GM23248 (cell line): ENCODE measurements around the gene NDUFB3. TPM values are rescaled to one million over a fixed set of nuclear protein-coding genes. Genes with fewer than 3 reads are reported as not detected.
"Not testable (repeated sequence)": the region's sequence is repeated elsewhere in the genome, so short reads cannot be mapped to it uniquely, and the experiment has no call there.

Experiments used
- DNase-seq: peaks from one replicate; pipeline ENCODE4 v3.0.0-alpha.2; 2015
- H2AFZ ChIP-seq: fragments of 200-600 bp; sonication (generic); 2 replicates; pipeline ENCODE4 v1.6.1; 2016; ENCODE audit warnings: antibody characterized with exemption
- H3F3A ChIP-seq: fragments of 200-600 bp; sonication (generic); 2 replicates; pipeline ENCODE4 v1.6.1; 2016; ENCODE audit warnings: mild to moderate bottlenecking, antibody characterized with exemption, mixed run types; ENCODE audit not compliant: insufficient read depth
- H3K27ac ChIP-seq: fragments of 200-600 bp; sonication (generic); 2 replicates; pipeline ENCODE4 v1.5.1; 2016; ENCODE audit warnings: mild to moderate bottlenecking
- H3K27me3 ChIP-seq: fragments of 200-600 bp; sonication (generic); replicated peaks from 2 replicates; pipeline ENCODE4 v1.6.1; 2016; ENCODE audit warnings: mild to moderate bottlenecking; ENCODE audit not compliant: insufficient read depth
- H3K36me3 ChIP-seq: fragments of 200-600 bp; sonication (generic); 2 replicates; pipeline ENCODE4 v1.6.1; 2016; ENCODE audit warnings: low read depth, mild to moderate bottlenecking
- H3K4me1 ChIP-seq: fragments of 200-600 bp; sonication (generic); 2 replicates; pipeline ENCODE4 v1.6.1; 2016; ENCODE audit warnings: mild to moderate bottlenecking; ENCODE audit not compliant: insufficient read depth
- H3K4me2 ChIP-seq: fragments of 200-600 bp; sonication (generic); one replicate; pipeline ENCODE4 v1.6.1; 2016; ENCODE audit warnings: mild to moderate bottlenecking; ENCODE audit not compliant: unreplicated experiment
- H3K4me3 ChIP-seq: fragments of 200-600 bp; sonication (generic); 2 replicates; pipeline ENCODE4 v1.5.1; 2016; ENCODE audit warnings: mild to moderate bottlenecking
- H3K79me2 ChIP-seq: fragments of 200-600 bp; sonication (generic); 2 replicates; pipeline ENCODE4 v1.6.1; 2016; ENCODE audit warnings: mild to moderate bottlenecking; ENCODE audit not compliant: insufficient read depth
- H3K9ac ChIP-seq: fragments of 200-600 bp; sonication (generic); 2 replicates; pipeline ENCODE4 v1.6.1; 2016; ENCODE audit warnings: mild to moderate bottlenecking
- H3K9me2 ChIP-seq: fragments of 200-600 bp; sonication (generic); 2 replicates; pipeline ENCODE4 v1.6.1; 2016; ENCODE audit warnings: mixed run types, mild to moderate bottlenecking, moderate library complexity; ENCODE audit not compliant: insufficient read depth
- H3K9me3 ChIP-seq: fragments of 200-600 bp; sonication (generic); one replicate; pipeline ENCODE4 v1.6.1; 2017; ENCODE audit warnings: low read depth
- H4K20me1 ChIP-seq: fragments of 200-600 bp; sonication (generic); 2 replicates; pipeline ENCODE4 v1.6.0; 2016; ENCODE audit not compliant: insufficient read depth
- EZH2 ChIP-seq: fragments of 200-600 bp; sonication (generic); IDR thresholded peaks from 2 replicates; pipeline ENCODE4 v1.6.1; 2018; ENCODE audit warnings: antibody characterized with exemption, mild to moderate bottlenecking; ENCODE audit not compliant: insufficient read depth, poor library complexity, severe bottlenecking
- EZH2phosphoT487 ChIP-seq: fragments of 200-600 bp; sonication (generic); IDR thresholded peaks from 2 replicates; pipeline ENCODE4 v1.6.1; 2018; ENCODE audit warnings: antibody characterized with exemption, moderate library complexity, mild to moderate bottlenecking, low read depth; ENCODE audit not compliant: insufficient read depth
- WGBS, 2 experiments: methylation state at CpG; one replicate each; pipeline ENCODE4 v1.1.6; 2015 to 2017; ENCODE audit warnings: low lambda C conversion rate in 2 of 2, low coverage in 1 of 2; ENCODE audit errors: missing lambda C conversion rate in 2 of 2; 5-methylcytosine and 5-hydroxymethylcytosine counted together
- in situ Hi-C: fragments of 300-500 bp; cut with MboI; formaldehyde crosslinking; loops from 2 replicates; pipeline ENCODE4 v1.15.0; 2020
- polyA plus RNA-seq: library from polyadenylated mRNA; unstranded; fragments of >200 nt; fragmentation: Nextera tagmentation; extraction: Ambion mirVana; gene quantifications from 2 replicates; pipeline ENCODE4 v1.2.1, GENCODE V29; 2016
- total RNA-seq: library from RNA; depleted of rRNA; stranded (reverse); fragments of >200 nt; shearing (Covaris generic); gene quantifications from 2 replicates; pipeline ENCODE4 v1.2.3, GENCODE V29; 2014

NDUFB3 gene
- total and polyA plus RNA-seq, 2 experiments from 2014 or later: 31.0 to 262 TPM

DNA sequence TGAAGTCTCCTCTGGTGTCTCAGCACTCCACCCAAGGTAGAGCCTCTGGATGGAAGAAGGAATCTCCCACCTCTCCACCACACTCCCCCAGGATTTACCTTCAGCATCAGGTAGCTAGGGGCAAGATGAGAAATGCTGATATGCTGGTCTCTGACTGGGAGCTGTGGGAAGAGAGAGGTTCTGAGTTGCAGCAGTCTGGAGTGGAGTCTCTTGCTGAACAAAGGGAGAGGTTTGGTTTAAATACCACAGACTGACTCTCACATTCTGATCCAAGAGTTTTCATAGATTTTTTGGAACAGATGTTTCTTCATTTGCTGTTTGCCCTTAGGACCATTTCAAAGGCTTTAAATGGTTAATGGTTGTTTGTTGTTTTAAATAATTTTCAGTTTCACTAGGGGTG is 43.0 kb downstream of the NDUFB3 start:
- Histone ChIP-seq H3K4me3 (peak overlapping the region; percentile 77), H3K9me2 (no peaks in the 10 kb centered on the region), H3K9me3 (no peaks in the 10 kb centered on the region), H3K9ac (peak overlapping the region; percentile 97), H4K20me1 (no peaks in the 10 kb centered on the region), H3K36me3 (no peaks in the 10 kb centered on the region), H3K27ac (peak overlapping the region; percentile 98), H3K4me1 (peaks cover 23% of the 10 kb centered on the region), H3K4me2 (peak overlapping the region; percentile 33), H3K79me2 (peaks cover 38% of the 10 kb centered on the region), H2AFZ (no peak overlapping the region), H3F3A (peaks cover 21% of the 10 kb centered on the region), H3K27me3 (no peaks in the 10 kb centered on the region)
- in situ Hi-C loops: no loop called here
- TF ChIP-seq EZH2 (no peak), EZH2phosphoT487 (no peak)
- DNase-seq: peak; percentile 34

DNA sequence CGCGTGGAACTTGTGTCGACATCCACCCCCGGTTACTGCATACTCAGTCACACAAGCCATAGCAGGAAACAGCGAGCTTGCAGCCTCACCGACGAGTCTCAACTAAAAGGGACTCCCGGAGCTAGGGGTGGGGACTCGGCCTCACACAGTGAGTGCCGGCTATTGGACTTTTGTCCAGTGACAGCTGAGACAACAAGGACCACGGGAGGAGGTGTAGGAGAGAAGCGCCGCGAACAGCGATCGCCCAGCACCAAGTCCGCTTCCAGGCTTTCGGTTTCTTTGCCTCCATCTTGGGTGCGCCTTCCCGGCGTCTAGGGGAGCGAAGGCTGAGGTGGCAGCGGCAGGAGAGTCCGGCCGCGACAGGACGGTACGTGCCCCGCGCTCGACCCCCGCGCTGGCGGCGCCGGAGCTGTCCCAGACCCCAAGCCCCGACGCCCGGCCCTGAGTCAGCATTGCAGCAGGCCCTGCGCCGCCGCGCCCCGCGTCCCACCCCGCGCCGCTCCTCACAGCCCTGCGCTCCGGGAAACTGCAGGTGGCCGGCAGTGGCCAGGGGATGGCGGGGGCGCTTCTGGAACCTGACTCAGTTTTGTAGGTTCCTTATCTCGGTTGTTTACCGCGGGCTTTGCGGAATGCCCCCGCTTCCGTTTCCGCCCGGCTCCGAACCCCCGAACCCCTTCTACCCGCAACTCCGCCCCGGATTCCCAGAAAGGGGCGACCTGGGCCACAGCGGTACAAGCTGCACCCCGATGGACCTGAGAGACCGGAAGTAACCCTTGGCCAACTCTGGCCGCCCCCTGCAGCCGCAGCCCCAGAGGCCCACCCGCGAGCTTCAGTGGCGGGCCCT is 44.5 kb downstream of the NDUFB3 start, which contains the start of gene CFLAR:
Gene CFLAR (plus strand): TSS at position 50 of the 844 bp plus-strand sequence. CDS start 13,702 bp downstream, outside the sequence.
- peak within 1 kb of the TSS; percentile 77 for H3K4me3 ChIP-seq
- no peaks in the 10 kb centered on the region for H3K9me2 ChIP-seq
- in situ Hi-C loops: no loop called here
- peaks cover 21% of the 10 kb centered on the region for H3F3A ChIP-seq
- peaks cover 32% of the 10 kb centered on the region for H3K4me1 ChIP-seq
- no peaks in the 10 kb centered on the region for H3K27me3 ChIP-seq
- TF ChIP-seq EZH2phosphoT487 (no peak), EZH2 (no peak)
- H4K20me1 ChIP-seq: no peaks in the 10 kb centered on the region
- 1% methylated on average over 57 to 61 of the region's 75 CpGs for WGBS, 2 experiments
- H3K36me3 ChIP-seq: no peaks in the 10 kb centered on the region
- H3K9ac ChIP-seq: peak within 1 kb of the TSS; percentile 97
- peak within 1 kb of the TSS; percentile 82 for H3K4me2 ChIP-seq
- H2AFZ ChIP-seq: peak within 1 kb of the TSS; percentile 60
- no peaks in the 10 kb centered on the region for H3K9me3 ChIP-seq
- peaks cover 52% of the 10 kb centered on the region for H3K79me2 ChIP-seq
- H3K27ac ChIP-seq: peak within 1 kb of the TSS; percentile 98
- DNase-seq: peak; percentile 87

DNA sequence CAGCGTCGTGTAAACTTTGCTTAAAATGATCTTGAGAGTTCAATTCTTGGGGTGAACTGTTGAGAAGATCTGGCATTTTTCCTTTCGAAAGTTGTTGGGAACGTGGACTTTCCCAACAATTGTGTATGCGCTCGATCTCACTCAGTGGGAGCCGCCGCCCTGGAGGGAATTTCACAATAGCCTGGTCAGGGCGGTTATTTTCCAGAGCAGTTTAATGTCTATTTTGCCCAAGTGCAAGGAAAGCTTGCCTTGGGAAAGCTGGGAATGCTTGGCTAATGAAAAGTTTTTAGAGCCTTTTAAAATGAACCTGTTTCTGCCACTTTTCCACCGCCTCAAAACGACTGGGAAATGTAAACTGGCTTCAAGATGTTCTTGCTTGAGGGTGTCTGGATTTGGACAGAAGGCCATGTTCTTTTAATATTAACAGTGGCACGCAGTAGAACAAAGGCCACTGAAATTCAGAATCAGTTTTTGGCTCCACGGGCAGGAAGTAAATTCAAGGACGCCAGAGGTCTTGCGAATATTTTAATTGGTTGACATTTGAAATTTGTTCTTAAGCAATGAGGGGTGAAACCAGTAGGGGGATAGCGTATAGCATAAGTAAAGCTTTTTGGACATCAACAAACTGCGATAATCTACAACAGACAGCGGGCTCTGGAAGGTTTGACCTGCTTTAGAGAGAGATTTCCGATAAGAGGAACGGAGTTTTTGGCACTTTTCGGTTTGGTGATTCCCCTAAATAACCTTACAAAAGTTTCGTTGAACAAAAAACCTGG is 45.3 kb downstream of the NDUFB3 start:
- H2AFZ ChIP-seq: peak overlapping the region; percentile 60
- H3K27me3 ChIP-seq: no peaks in the 10 kb centered on the region
- H3K4me1 ChIP-seq: peaks cover 36% of the 10 kb centered on the region
- WGBS, 2 experiments: 0 to 1% methylated on average over 22 of the region's 22 CpGs
- peak overlapping the region; percentile 98 for H3K27ac ChIP-seq
- no peaks in the 10 kb centered on the region for H3K36me3 ChIP-seq
- no peaks in the 10 kb centered on the region for H3K9me3 ChIP-seq
- peaks cover 61% of the 10 kb centered on the region for H3K79me2 ChIP-seq
- peak overlapping the region; percentile 77 for H3K4me3 ChIP-seq
- in situ Hi-C loops: no loop called here
- peak overlapping the region; percentile 97 for H3K9ac ChIP-seq
- H3K9me2 ChIP-seq: no peaks in the 10 kb centered on the region
- H3K4me2 ChIP-seq: peak overlapping the region; percentile 82
- no peaks in the 10 kb centered on the region for H4K20me1 ChIP-seq
- DNase-seq: peak; percentile 90
- TF ChIP-seq EZH2phosphoT487: no peak
- no peak for TF ChIP-seq EZH2
- H3F3A ChIP-seq: peaks cover 28% of the 10 kb centered on the region

DNA sequence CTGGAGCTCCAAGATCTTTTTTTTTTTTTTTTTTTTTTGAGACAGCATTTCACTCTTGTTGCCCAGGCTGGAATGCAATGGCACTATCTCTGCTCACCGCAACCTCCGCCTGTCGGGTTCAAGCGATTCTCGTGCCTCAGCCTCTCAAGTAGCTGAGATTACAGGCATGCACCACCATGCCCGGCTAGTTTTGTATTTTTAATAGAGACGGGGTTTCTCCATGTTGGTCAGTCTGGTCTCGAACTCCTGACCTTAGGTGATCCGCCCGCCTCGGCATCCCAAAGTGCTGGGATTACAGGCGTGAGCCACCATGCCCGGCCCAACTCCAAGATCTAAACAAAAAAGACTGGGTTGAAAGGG is 45.9 kb downstream of the NDUFB3 start:
- H2AFZ ChIP-seq, DNase-seq, H3K36me3 ChIP-seq, H3K9me3 ChIP-seq, in situ Hi-C loops, H3K9me2 ChIP-seq, H4K20me1 ChIP-seq, H3K27me3 ChIP-seq: not testable (repeated sequence)
- whole genome bisulfite sequencing, 2 experiments: 0 to 2% methylated on average over 13 of the region's 13 CpGs
- peak overlapping the region; percentile 77 for H3K4me3 ChIP-seq
- peaks cover 42% of the 10 kb centered on the region for H3K4me1 ChIP-seq
- peaks cover 34% of the 10 kb centered on the region for H3F3A ChIP-seq
- H3K9ac ChIP-seq: peak overlapping the region; percentile 97
- peak overlapping the region; percentile 98 for H3K27ac ChIP-seq
- H3K4me2 ChIP-seq: peak overlapping the region; percentile 82
- peaks cover 66% of the 10 kb centered on the region for H3K79me2 ChIP-seq
